Ishikawa (cell line): ENCODE results near the gene NEO1.

Source experiments
- CREB1 ChIP-seq: IDR thresholded peaks from 2 replicates; pipeline ENCODE4 v1.6.1; 2012; ENCODE audit warnings: low read depth
- MAX ChIP-seq: IDR thresholded peaks from 2 replicates; pipeline ENCODE4 v1.6.1; 2012
- RAD21 ChIP-seq: IDR thresholded peaks from 2 replicates; pipeline ENCODE4 v1.6.1; 2012; ENCODE audit warnings: low read depth
- YY1 ChIP-seq: IDR thresholded peaks from 2 replicates; pipeline ENCODE4 v1.6.1; 2012; ENCODE audit warnings: low read depth

- TF ChIP-seq CREB1 = no peak
- no peak for TF ChIP-seq RAD21
- no peak for TF ChIP-seq YY1
- no peak for TF ChIP-seq MAX
These were observed 273.1 kb downstream of the NEO1 start for GRCh38 chr15:73325191-73325861.
